ENCODE data around the gene UBR1.

The UBR1 gene

GRCh38 chr15:43107751-43108150, 1.9 kb upstream of the UBR1 start:
- DNase-seq (ENCODE audit: low spot score), result no peak

- DNase-seq (ENCODE audit: low spot score), result no peak
Observed at GRCh38 chr15:43106486-43106829, 620 bp upstream of the UBR1 start.

GRCh38 chr15:43105077-43105736, 631 bp downstream of the UBR1 start:
- peak; percentile 20 for DNase-seq (ENCODE audit: low spot score)

GRCh38 chr15:43104426-43104825, 1.4 kb downstream of the UBR1 start:
- peak; percentile 39 for DNase-seq (ENCODE audit: low spot score)

GRCh38 chr15:43103907-43104306, 1.9 kb downstream of the UBR1 start:
- no peak for DNase-seq (ENCODE audit: low spot score)

GRCh38 chr15:43102187-43102586, 3.7 kb downstream of the UBR1 start:
- no peak for DNase-seq (ENCODE audit: low spot score)

- no peak for DNase-seq (ENCODE audit: low spot score)
Observed at GRCh38 chr15:43100971-43101370, 4.9 kb downstream of the UBR1 start.

GRCh38 chr15:43099105-43099845, 6.6 kb downstream of the UBR1 start:
- no peak for DNase-seq (ENCODE audit: low spot score)

- no peak for DNase-seq (ENCODE audit: low spot score)
Observed at GRCh38 chr15:43096411-43096810, 9.4 kb downstream of the UBR1 start.

GRCh38 chr15:43095708-43096347, 10.0 kb downstream of the UBR1 start:
- no peak for DNase-seq (ENCODE audit: low spot score)

- DNase-seq (ENCODE audit: low spot score), result peak; percentile 14
Observed at GRCh38 chr15:43095243-43095642, 10.6 kb downstream of the UBR1 start.

- DNase-seq (ENCODE audit: low spot score), result no peak
Observed at GRCh38 chr15:43094416-43095030, 11.3 kb downstream of the UBR1 start.

- no peak for DNase-seq (ENCODE audit: low spot score)
Observed at GRCh38 chr15:43093026-43093425, 12.8 kb downstream of the UBR1 start.

GRCh38 chr15:43091859-43092258, 14.0 kb downstream of the UBR1 start:
- no peak for DNase-seq (ENCODE audit: low spot score)

GRCh38 chr15:43086551-43086950, 19.3 kb downstream of the UBR1 start:
- no peak for DNase-seq (ENCODE audit: low spot score)

GRCh38 chr15:43085921-43086320, 19.9 kb downstream of the UBR1 start:
- DNase-seq (ENCODE audit: low spot score), result no peak

GRCh38 chr15:43082509-43082908, 23.3 kb downstream of the UBR1 start:
- no peak for DNase-seq (ENCODE audit: low spot score)

- no peak for DNase-seq (ENCODE audit: low spot score)
Observed at GRCh38 chr15:43081283-43081682, 24.6 kb downstream of the UBR1 start.

- DNase-seq (ENCODE audit: low spot score), result no peak
Observed at GRCh38 chr15:43071451-43071850, 34.4 kb downstream of the UBR1 start.

GRCh38 chr15:43070893-43071292, 34.9 kb downstream of the UBR1 start:
- no peak for DNase-seq (ENCODE audit: low spot score)

GRCh38 chr15:43070249-43070648, 35.6 kb downstream of the UBR1 start:
- no peak for DNase-seq (ENCODE audit: low spot score)

GRCh38 chr15:43067717-43068461, 37.9 kb downstream of the UBR1 start:
- DNase-seq (ENCODE audit: low spot score), result no peak
